Measurements from ENCODE around the gene FGF1. TPM values are rescaled to one million over a fixed set of nuclear protein-coding genes. Genes with fewer than 3 reads are reported as not detected.

Gene FGF1
- total RNA-seq, 2 experiments from 2014 or later: not detected

DNA sequence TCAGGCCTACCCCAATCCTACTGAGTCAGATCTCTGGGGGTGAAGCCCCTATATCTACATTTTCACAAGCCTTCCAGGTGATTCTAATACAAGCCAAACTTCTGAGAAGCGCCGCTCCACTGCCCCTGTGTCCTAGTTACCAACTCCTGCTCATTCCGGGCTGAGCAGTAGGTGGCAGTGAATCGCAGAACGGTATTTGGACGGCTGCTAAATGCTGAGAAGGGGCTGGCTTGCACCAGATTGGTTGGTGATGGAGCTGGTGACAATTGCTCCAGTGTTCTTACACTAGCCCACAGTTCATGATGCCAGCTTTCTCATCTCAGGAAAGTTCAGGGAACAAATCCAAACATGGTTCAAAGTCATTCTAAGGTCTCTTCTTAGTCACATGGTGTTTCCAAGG is 31.1 kb upstream of the FGF1 start:
- CTCF ChIA-PET: interaction anchor here (0.6 to 14.1 kb wide), 30 partner anchors 10 to 1251 kb away, joined by 3 to 468 read pairs (median 4); partner anchors contain the start of gene ARHGAP26

GRCh38 chr5:142715291-142715690 is 29.4 kb upstream of the FGF1 start:
- H3K9me3 Mint-ChIP-seq (ENCODE audit: insufficient read depth): peaks cover 4% of the 10 kb centered on the region
- DNase-seq: no peak
- no peak overlapping the region for H3K27ac Mint-ChIP-seq
- CTCF ChIA-PET: interaction anchor here (0.6 to 14.1 kb wide), 10 partner anchors 12 to 244 kb away, joined by 3 to 468 read pairs (median 3); no protein-coding TSS in a partner anchor
- H3K4me3 Mint-ChIP-seq: no peak overlapping the region
- H3K27me3 Mint-ChIP-seq (ENCODE audit: low read depth): peaks cover 11% of the 10 kb centered on the region
- peaks cover 3% of the 10 kb centered on the region for H3K36me3 Mint-ChIP-seq (ENCODE audit: low read depth)
- ATAC-seq: no peak
- H3K4me1 Mint-ChIP-seq (ENCODE audit: low read depth): peaks cover 12% of the 10 kb centered on the region
- POLR2A ChIA-PET: no interaction called here

More for the DNA sequence above, 31.1 kb upstream of the FGF1 start:
- POLR2A ChIA-PET: no interaction called here
- peaks cover 10% of the 10 kb centered on the region for H3K4me1 Mint-ChIP-seq (ENCODE audit: low read depth)
- DNase-seq (peak; percentile 48), ATAC-seq (peak; percentile 43)
- H3K27ac Mint-ChIP-seq: no peak overlapping the region
- peaks cover 11% of the 10 kb centered on the region for H3K27me3 Mint-ChIP-seq (ENCODE audit: low read depth)
- H3K9me3 Mint-ChIP-seq (ENCODE audit: insufficient read depth): no peaks in the 10 kb centered on the region
- no peaks in the 10 kb centered on the region for H3K36me3 Mint-ChIP-seq (ENCODE audit: low read depth)
- H3K4me3 Mint-ChIP-seq: no peak overlapping the region

GRCh38 chr5:142713121-142713706 is 27.3 kb upstream of the FGF1 start:
- DNase-seq: peak; percentile 89
- peaks cover 12% of the 10 kb centered on the region for H3K4me1 Mint-ChIP-seq (ENCODE audit: low read depth)
- ATAC-seq: peak; percentile 100
- H3K4me3 Mint-ChIP-seq: peak overlapping the region; percentile 69
- peaks cover 4% of the 10 kb centered on the region for H3K9me3 Mint-ChIP-seq (ENCODE audit: insufficient read depth)
- H3K27ac Mint-ChIP-seq: no peak overlapping the region
- H3K27me3 Mint-ChIP-seq (ENCODE audit: low read depth): peaks cover 20% of the 10 kb centered on the region
- peaks cover 3% of the 10 kb centered on the region for H3K36me3 Mint-ChIP-seq (ENCODE audit: low read depth)
- ChIA-PET POLR2A (interaction anchor here (0.8 kb wide), 1 partner anchor 11 kb away, joined by 3 read pairs; no protein-coding TSS in a partner anchor), CTCF (interaction anchor here (0.6 to 14.1 kb wide), 70 partner anchors 10 to 1458 kb away, joined by 3 to 468 read pairs (median 5); partner anchors contain the start of genes ARHGAP26, KCTD16, RNF14 and YIPF5)

GRCh38 chr5:142703153-142703552 is 17.3 kb upstream of the FGF1 start:
- ChIA-PET CTCF (interaction anchor here (0.7 to 4.8 kb wide), 5 partner anchors 11 to 804 kb away, joined by 3 to 39 read pairs (median 7); no protein-coding TSS in a partner anchor), POLR2A (interaction anchor here (1.1 kb wide), 1 partner anchor 10 kb away, joined by 3 read pairs; no protein-coding TSS in a partner anchor)
- no peak overlapping the region for H3K27ac Mint-ChIP-seq
- peaks cover 23% of the 10 kb centered on the region for H3K27me3 Mint-ChIP-seq (ENCODE audit: low read depth)
- ATAC-seq (no peak), DNase-seq (no peak)
- no peak overlapping the region for H3K4me3 Mint-ChIP-seq
- no peaks in the 10 kb centered on the region for H3K36me3 Mint-ChIP-seq (ENCODE audit: low read depth)
- no peaks in the 10 kb centered on the region for H3K9me3 Mint-ChIP-seq (ENCODE audit: insufficient read depth)
- H3K4me1 Mint-ChIP-seq (ENCODE audit: low read depth): no peaks in the 10 kb centered on the region

- H3K36me3 Mint-ChIP-seq (ENCODE audit: low read depth): no peaks in the 10 kb centered on the region
- no peaks in the 10 kb centered on the region for H3K4me1 Mint-ChIP-seq (ENCODE audit: low read depth)
- H3K4me3 Mint-ChIP-seq: no peak overlapping the region
- CTCF ChIA-PET: interaction anchor here (0.7 to 4.8 kb wide), 5 partner anchors 12 to 187 kb away, joined by 3 to 39 read pairs (median 7); no protein-coding TSS in a partner anchor
- DNase-seq (no peak), ATAC-seq (no peak)
- peaks cover 26% of the 10 kb centered on the region for H3K27me3 Mint-ChIP-seq (ENCODE audit: low read depth)
- H3K27ac Mint-ChIP-seq: no peak overlapping the region
- POLR2A ChIA-PET: no interaction called here
- H3K9me3 Mint-ChIP-seq (ENCODE audit: insufficient read depth): no peaks in the 10 kb centered on the region
These were observed 15.9 kb upstream of the FGF1 start for GRCh38 chr5:142701673-142702311.

GRCh38 chr5:142700566-142700965 is 14.7 kb upstream of the FGF1 start:
- ChIA-PET CTCF (interaction anchor here (2.7 to 5.7 kb wide), 3 partner anchors 9 to 46 kb away, joined by 17 to 86 read pairs (median 19); no protein-coding TSS in a partner anchor), POLR2A (no interaction called here)
- Mint-ChIP-seq H3K9me3 (ENCODE audit: insufficient read depth) (no peaks in the 10 kb centered on the region), H3K36me3 (ENCODE audit: low read depth) (no peaks in the 10 kb centered on the region), H3K27me3 (ENCODE audit: low read depth) (peaks cover 29% of the 10 kb centered on the region), H3K4me1 (ENCODE audit: low read depth) (no peaks in the 10 kb centered on the region), H3K4me3 (no peak overlapping the region), H3K27ac (no peak overlapping the region)
- DNase-seq: no peak
- ATAC-seq: no peak

DNA sequence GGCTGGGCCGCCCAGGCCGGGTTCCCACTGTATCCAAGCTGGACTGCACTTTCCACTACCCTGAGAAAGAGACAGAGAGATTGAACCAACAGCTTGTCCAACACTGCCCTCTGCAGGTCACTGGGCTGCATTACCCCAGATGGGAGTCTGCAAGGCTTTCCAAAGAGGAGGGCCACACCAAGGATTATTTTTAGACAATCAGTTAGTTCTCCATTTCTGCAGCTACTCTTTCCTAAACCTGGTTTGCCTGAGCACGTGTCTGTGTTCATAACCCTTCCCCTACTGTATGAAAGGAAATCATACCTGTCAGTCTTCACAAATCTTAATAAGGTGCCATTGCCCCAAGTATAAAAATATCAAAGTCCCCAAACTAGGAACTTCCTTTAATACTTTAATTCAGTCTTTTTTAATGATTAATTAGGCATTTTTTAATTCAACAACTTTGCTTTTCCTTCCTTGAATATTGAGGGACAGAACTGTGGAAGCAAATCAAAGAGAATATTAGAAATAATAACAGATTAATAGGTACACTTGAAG is 13.4 kb upstream of the FGF1 start:
- ChIA-PET POLR2A (no interaction called here), CTCF (interaction anchor here (0.5 to 5.7 kb wide), 30 partner anchors 10 to 998 kb away, joined by 3 to 86 read pairs (median 4); partner anchors contain the start of genes FGF1 and RNF14)
- Mint-ChIP-seq H3K27me3 (ENCODE audit: low read depth) (peaks cover 21% of the 10 kb centered on the region), H3K4me3 (no peak overlapping the region), H3K9me3 (ENCODE audit: insufficient read depth) (no peaks in the 10 kb centered on the region), H3K27ac (no peak overlapping the region), H3K4me1 (ENCODE audit: low read depth) (no peaks in the 10 kb centered on the region), H3K36me3 (ENCODE audit: low read depth) (no peaks in the 10 kb centered on the region)
- ATAC-seq (peak; percentile 88), DNase-seq (peak; percentile 84)

GRCh38 chr5:142698447-142699183 is 12.7 kb upstream of the FGF1 start:
- no peak overlapping the region for H3K4me3 Mint-ChIP-seq
- CTCF ChIA-PET: interaction anchor here (0.5 to 5.7 kb wide), 30 partner anchors 11 to 997 kb away, joined by 3 to 86 read pairs (median 4); partner anchors contain the start of genes FGF1 and RNF14
- POLR2A ChIA-PET: no interaction called here
- no peak overlapping the region for H3K27ac Mint-ChIP-seq
- DNase-seq (no peak), ATAC-seq (no peak)
- H3K4me1 Mint-ChIP-seq (ENCODE audit: low read depth): no peaks in the 10 kb centered on the region
- peaks cover 19% of the 10 kb centered on the region for H3K27me3 Mint-ChIP-seq (ENCODE audit: low read depth)
- H3K36me3 Mint-ChIP-seq (ENCODE audit: low read depth): no peaks in the 10 kb centered on the region
- no peaks in the 10 kb centered on the region for H3K9me3 Mint-ChIP-seq (ENCODE audit: insufficient read depth)

- no peak for ATAC-seq
- no peak for DNase-seq
- H3K9me3 Mint-ChIP-seq (ENCODE audit: insufficient read depth): no peaks in the 10 kb centered on the region
- no peak overlapping the region for H3K4me3 Mint-ChIP-seq
- H3K4me1 Mint-ChIP-seq (ENCODE audit: low read depth): no peaks in the 10 kb centered on the region
- H3K36me3 Mint-ChIP-seq (ENCODE audit: low read depth): no peaks in the 10 kb centered on the region
- no peak overlapping the region for H3K27ac Mint-ChIP-seq
- POLR2A ChIA-PET: no interaction called here
- CTCF ChIA-PET: interaction anchor here (0.8 to 5.7 kb wide), 11 partner anchors 12 to 546 kb away, joined by 3 to 86 read pairs (median 9); partner anchors contain the start of gene FGF1
- H3K27me3 Mint-ChIP-seq (ENCODE audit: low read depth): peaks cover 14% of the 10 kb centered on the region
These were observed 11.7 kb upstream of the FGF1 start for GRCh38 chr5:142697356-142698255.

GRCh38 chr5:142696379-142696778 is 10.5 kb upstream of the FGF1 start:
- no peaks in the 10 kb centered on the region for H3K36me3 Mint-ChIP-seq (ENCODE audit: low read depth)
- no peak for DNase-seq
- H3K4me3 Mint-ChIP-seq: no peak overlapping the region
- no peak for ATAC-seq
- no peaks in the 10 kb centered on the region for H3K9me3 Mint-ChIP-seq (ENCODE audit: insufficient read depth)
- no peak overlapping the region for H3K27ac Mint-ChIP-seq
- no peaks in the 10 kb centered on the region for H3K4me1 Mint-ChIP-seq (ENCODE audit: low read depth)
- peaks cover 10% of the 10 kb centered on the region for H3K27me3 Mint-ChIP-seq (ENCODE audit: low read depth)
- ChIA-PET CTCF (interaction anchor here (0.7 to 5.7 kb wide), 3 partner anchors 42 to 473 kb away, joined by 3 to 86 read pairs (median 3); no protein-coding TSS in a partner anchor), POLR2A (interaction anchor here (0.6 kb wide), 1 partner anchor 1016 kb away, joined by 3 read pairs; no protein-coding TSS in a partner anchor)
